Stimulated activated CD4-positive, alpha-beta T cell treated with anti-CD3 and anti-CD28 coated beads, TNF-alpha, amount 100 ng/mL, for 24 hours (primary cell): ENCODE data around the gene PHF19.

Experiments
- DNase-seq, 3 experiments: peaks; one replicate each; pipeline ENCODE4 v3.0.0-alpha.2; 2020; ENCODE audit warnings: low read depth in 3 of 3

Gene PHF19

GRCh38 chr9:120876842-120877240, at the start of gene PHF19:
Gene PHF19, minus strand, starts transcription at chr9:120877188. Its CDS starts 2,447 bp downstream, at chr9:120874741.
- DNase-seq, result peak in 1 of 3 experiments; percentile 55

- no peak for DNase-seq
Measured at GRCh38 chr9:120926397-120926928, 49.5 kb upstream of the PHF19 start, which contains the start of gene TRAF1. Gene TRAF1, minus strand, starts transcription at chr9:120926796. Its CDS starts 721 bp downstream, at chr9:120926075.

GRCh38 chr9:120925535-120926396, 48.8 kb upstream of the PHF19 start:
- peak; percentile 67 to 83 (median 79) for DNase-seq

- DNase-seq, result no peak
Measured at GRCh38 chr9:120924698-120925534, 47.9 kb upstream of the PHF19 start.

- DNase-seq, result no peak
Measured at GRCh38 chr9:120923620-120924328, 46.8 kb upstream of the PHF19 start.

GRCh38 chr9:120922404-120923195, 45.6 kb upstream of the PHF19 start:
- DNase-seq, result no peak

- DNase-seq, result no peak
Measured at GRCh38 chr9:120921661-120922181, 44.7 kb upstream of the PHF19 start.

GRCh38 chr9:120920806-120921178, 43.8 kb upstream of the PHF19 start:
- peak in 1 of 3 experiments; percentile 67 for DNase-seq

- DNase-seq, result no peak
Measured at GRCh38 chr9:120919843-120920805, 43.1 kb upstream of the PHF19 start.

- no peak for DNase-seq
Measured at GRCh38 chr9:120918931-120919842, 42.2 kb upstream of the PHF19 start.

GRCh38 chr9:120917929-120918762, 41.2 kb upstream of the PHF19 start:
- no peak for DNase-seq

- DNase-seq, result no peak
Measured at GRCh38 chr9:120916991-120917880, 40.2 kb upstream of the PHF19 start.

- DNase-seq, result no peak
Measured at GRCh38 chr9:120916588-120916987, 39.6 kb upstream of the PHF19 start.

GRCh38 chr9:120915854-120916470, 39.0 kb upstream of the PHF19 start:
- DNase-seq, result no peak

- no peak for DNase-seq
Measured at GRCh38 chr9:120914953-120915352, 38.0 kb upstream of the PHF19 start.

- no peak for DNase-seq
Measured at GRCh38 chr9:120914396-120914795, 37.4 kb upstream of the PHF19 start.
